HepG2 (cell line): ENCODE data around the gene CEACAM18. TPM values are rescaled to one million over a fixed set of nuclear protein-coding genes. Genes with fewer than 3 reads are reported as not detected.

Source experiments
- ATAC-seq: fragments of 200-7000 bp; cut with Tn5 transposase; 3 replicates; pipeline ENCODE4 v1.9.1; 2020; ENCODE audit warnings: mild to moderate bottlenecking, moderate library complexity
- BruUV-seq: library from RNA; stranded (reverse); fragments of 400-500 nt; replicated peaks from 2 replicates; lab custom pipeline; 2021; lab: Mats Ljungman, UMichigan
- CTCF ChIA-PET: fragments of 300-600 bp; formaldehyde crosslinking; extraction: SDS; loops from one replicate; lab custom pipeline; 2021; ENCODE audit warnings: low total read pairs, inconsistent platforms, low intra/inter-chr PET ratio; lab: Yijun Ruan, JAX
- POLR2A ChIA-PET: fragments of 350-600 bp; sonication (Branson Sonifier 250); formaldehyde crosslinking; loops from one replicate; lab custom pipeline; 2020; ENCODE audit warnings: antibody characterized with exemption, inconsistent platforms; lab: Yijun Ruan, JAX
- DNase-seq: peaks from one replicate; pipeline ENCODE4 v3.0.0-alpha.2; 2015; ENCODE audit warnings: low spot score
- FAIRE-seq: peaks from 3 replicates; lab custom pipeline; 2011; peaks lifted over from hg19 to GRCh38; lab: Jason Lieb, UNC
- H2AFZ ChIP-seq: one replicate; pipeline ENCODE4 v1.6.1; 2011; ENCODE audit warnings: low read length, inconsistent platforms
- H3K27ac ChIP-seq: fragments of 300-600 bp; 3 replicates; pipeline ENCODE4 v1.8.0; 2011; ENCODE audit warnings: mixed run types, mild to moderate bottlenecking, mixed read lengths, low read length, inconsistent platforms; ENCODE audit not compliant: insufficient read depth; ENCODE audit errors: extremely low read length
- H3K27me3 ChIP-seq, 2 experiments: fragments of 200-600 bp in 1 of 2; 2 replicates in 1 of 2; 3 replicates in 1 of 2; pipeline versions ENCODE4 v1.6.0 to v1.8.0; 2011; ENCODE audit warnings: low read length in 2 of 2, mild to moderate bottlenecking in 2 of 2, moderate library complexity in 2 of 2, inconsistent platforms in 1 of 2; ENCODE audit not compliant: insufficient read depth in 2 of 2, control insufficient read depth in 1 of 2
- H3K36me3 ChIP-seq, 2 experiments: fragments of 200-600 bp in 1 of 2; replicated peaks in 1 of 2; 2 replicates in 1 of 2; 3 replicates in 1 of 2; pipeline versions ENCODE4 v1.5.1 to v1.8.0; 2011; ENCODE audit warnings: low read length in 2 of 2, inconsistent platforms in 1 of 2; ENCODE audit not compliant: insufficient read depth in 2 of 2, control insufficient read depth in 1 of 2
- H3K4me1 ChIP-seq: 2 replicates; pipeline ENCODE4 v1.5.1; 2012; ENCODE audit warnings: low read length, inconsistent platforms; ENCODE audit not compliant: insufficient read depth
- H3K4me2 ChIP-seq: 2 replicates; pipeline ENCODE4 v1.6.0; 2011; ENCODE audit warnings: low read depth, low read length, inconsistent platforms
- H3K4me3 ChIP-seq, 3 experiments: fragments of 200-600 bp in 1 of 3; sonication (generic), shearing (Covaris generic) in 1 of 3; replicated peaks in 1 of 3; 2 replicates each; pipeline ENCODE4 v1.5.1; 2011 to 2016; ENCODE audit warnings: low read length in 3 of 3, inconsistent platforms in 2 of 3, low read depth in 2 of 3, mild to moderate bottlenecking in 2 of 3, control low read depth in 1 of 3, mixed read lengths in 1 of 3; ENCODE audit not compliant: insufficient read depth in 1 of 3
- H3K79me2 ChIP-seq: one replicate; pipeline ENCODE4 v1.6.1; 2011; ENCODE audit warnings: low read length, inconsistent platforms; ENCODE audit not compliant: insufficient read depth
- H3K9ac ChIP-seq: 2 replicates; pipeline ENCODE4 v1.6.0; 2011; ENCODE audit warnings: mild to moderate bottlenecking, low read depth, low read length, inconsistent platforms; ENCODE audit not compliant: insufficient read depth
- H3K9me3 ChIP-seq: 2 replicates; pipeline ENCODE4 v1.5.1; 2012; ENCODE audit warnings: mild to moderate bottlenecking, low read length
- H4K20me1 ChIP-seq: 2 replicates; pipeline ENCODE4 v1.6.0; 2011; ENCODE audit warnings: inconsistent platforms, mild to moderate bottlenecking, low read length, moderate library complexity; ENCODE audit not compliant: insufficient read depth
- ISX ChIP-seq: sonication (generic); formaldehyde crosslinking; conservative IDR thresholded peaks from 2 replicates; pipeline ENCODE4 v1.5.0; 2020; ENCODE audit warnings: missing genetic modification reagents
- KLF6 ChIP-seq: IDR thresholded peaks from 2 replicates; pipeline ENCODE4 v1.8.0; 2016; ENCODE audit warnings: missing biosample characterization, missing genetic modification reagents
- MED1 ChIP-seq: sonication (generic); formaldehyde crosslinking; IDR thresholded peaks from 2 replicates; pipeline ENCODE4 v1.4.0; 2020; ENCODE audit warnings: missing genetic modification reagents
- MIER3 ChIP-seq: IDR thresholded peaks from 2 replicates; pipeline ENCODE4 v1.6.1; 2016; ENCODE audit warnings: missing compliant biosample characterization, borderline replicate concordance
- PPARG ChIP-seq: conservative IDR thresholded peaks from 2 replicates; pipeline ENCODE4 v1.6.1; 2016; ENCODE audit warnings: missing biosample characterization, missing genetic modification reagents
- SETDB1 ChIP-seq: sonication (generic); formaldehyde crosslinking; IDR thresholded peaks from 2 replicates; pipeline ENCODE4 v1.5.1; 2020; ENCODE audit warnings: missing genetic modification reagents, mild to moderate bottlenecking, borderline replicate concordance
- SIX1 ChIP-seq: sonication (generic); formaldehyde crosslinking; IDR thresholded peaks from 2 replicates; pipeline ENCODE4 v1.4.0; 2020; ENCODE audit warnings: missing genetic modification reagents, borderline replicate concordance
- SRSF4 ChIP-seq: fragments of 200-400 bp; formaldehyde crosslinking; IDR thresholded peaks from one replicate; pipeline ENCODE4 v1.6.1; 2018; ENCODE audit warnings: mild to moderate bottlenecking, low read depth, low read length, moderate library complexity; ENCODE audit not compliant: poor library complexity, severe bottlenecking
- TCF12 ChIP-seq, 2 experiments: fragments of 450-650 bp in 1 of 2; sonication (generic) in 1 of 2; formaldehyde crosslinking in 1 of 2; IDR thresholded peaks; 2 replicates each; pipeline versions ENCODE4 v1.6.1 to v1.8.0; 2017 to 2022; ENCODE audit warnings: antibody characterized with exemption in 1 of 2, mild to moderate bottlenecking in 1 of 2, missing genetic modification reagents in 1 of 2, moderate library complexity in 1 of 2
- ZC3H13 ChIP-seq: sonication (generic); formaldehyde crosslinking; IDR thresholded peaks from 2 replicates; pipeline ENCODE4 v1.8.1; 2023; ENCODE audit warnings: mild to moderate bottlenecking, missing genetic modification reagents, moderate library complexity
- ZNF235 ChIP-seq: sonication (generic); formaldehyde crosslinking; IDR thresholded peaks from 2 replicates; pipeline ENCODE4 v1.8.1; 2023; ENCODE audit warnings: mild to moderate bottlenecking, missing genetic modification reagents, borderline replicate concordance
- ZNF331 ChIP-seq: sonication (generic); formaldehyde crosslinking; IDR thresholded peaks from 2 replicates; pipeline ENCODE4 v1.4.0; 2020; ENCODE audit warnings: missing genetic modification reagents
- ZNF709 ChIP-seq: sonication (generic); formaldehyde crosslinking; IDR thresholded peaks from 2 replicates; pipeline ENCODE4 v1.5.0; 2020; ENCODE audit warnings: mild to moderate bottlenecking, missing genetic modification reagents
- ZNF720 ChIP-seq: sonication (generic); formaldehyde crosslinking; IDR thresholded peaks from 2 replicates; pipeline ENCODE4 v1.4.0; 2020; ENCODE audit warnings: missing genetic modification reagents
- WGBS: methylation state at CpG from one replicate; pipeline ENCODE4 v1.1.6; 2017; ENCODE audit warnings: low lambda C conversion rate; 5-methylcytosine and 5-hydroxymethylcytosine counted together
- in situ Hi-C: cut with HindIII; loops from 2 replicates; pipeline ENCODE4 v1.10.0; 2017; ENCODE audit warnings: low pct_unique_long_range_greater_than_20kb; ENCODE audit not compliant: extremely low pct_ligation_motif_present
- intact Hi-C: fragments of 100-400 bp; cut with micrococcal nuclease; formaldehyde crosslinking; loops from one replicate; pipeline ENCODE4 v1.10.0; 2022; ENCODE audit not compliant: unreplicated experiment
- polyA plus RNA-seq, 8 experiments: library from polyadenylated mRNA; depleted of rRNA in 3 of 8; stranded (reverse) in 7 of 8; unstranded in 1 of 8; fragments of >200 nt; fragmentation: Illumina TruSeq in 4 of 8; extraction: Trizol in 4 of 8; gene quantifications; 2 replicates each; pipeline versions ENCODE4 v1.2.1 to v1.2.3, GENCODE V29; 2011 to 2016; ENCODE audit warnings: low read depth in 4 of 8, missing spikeins in 1 of 8, mixed read lengths in 1 of 8; ENCODE audit not compliant: insufficient read depth in 1 of 8
- total RNA-seq, 5 experiments: library from RNA; depleted of rRNA; stranded (reverse); fragments of >200 nt; fragmentation: Illumina TruSeq; extraction: Trizol; gene quantifications; 2 replicates each; pipeline ENCODE4 v1.2.3, GENCODE V29; 2016; ENCODE audit warnings: low read depth in 1 of 5
- TF ChIP-seq, protein P1 (sequence below): sonication (generic); formaldehyde crosslinking; IDR thresholded peaks from 2 replicates; pipeline ENCODE4 v1.5.0; 2020; ENCODE audit warnings: missing genetic modification reagents, mild to moderate bottlenecking, borderline replicate concordance
- TF ChIP-seq, protein P2 (sequence below): sonication (generic); formaldehyde crosslinking; IDR thresholded peaks from 2 replicates; pipeline ENCODE4 v1.8.0; 2022; ENCODE audit warnings: missing genetic modification reagents, mild to moderate bottlenecking, borderline replicate concordance
- TF ChIP-seq, protein P3 (sequence below): sonication (generic); formaldehyde crosslinking; IDR thresholded peaks from 2 replicates; pipeline ENCODE4 v1.8.1; 2023; ENCODE audit warnings: missing genetic modification reagents, inconsistent platforms, borderline replicate concordance

CEACAM18 gene
- total and polyA plus RNA-seq, 2 of the 13 experiments (the other 11 are each of a cell fraction or from before 2014, with no cell fraction given), result not detected

DNA sequence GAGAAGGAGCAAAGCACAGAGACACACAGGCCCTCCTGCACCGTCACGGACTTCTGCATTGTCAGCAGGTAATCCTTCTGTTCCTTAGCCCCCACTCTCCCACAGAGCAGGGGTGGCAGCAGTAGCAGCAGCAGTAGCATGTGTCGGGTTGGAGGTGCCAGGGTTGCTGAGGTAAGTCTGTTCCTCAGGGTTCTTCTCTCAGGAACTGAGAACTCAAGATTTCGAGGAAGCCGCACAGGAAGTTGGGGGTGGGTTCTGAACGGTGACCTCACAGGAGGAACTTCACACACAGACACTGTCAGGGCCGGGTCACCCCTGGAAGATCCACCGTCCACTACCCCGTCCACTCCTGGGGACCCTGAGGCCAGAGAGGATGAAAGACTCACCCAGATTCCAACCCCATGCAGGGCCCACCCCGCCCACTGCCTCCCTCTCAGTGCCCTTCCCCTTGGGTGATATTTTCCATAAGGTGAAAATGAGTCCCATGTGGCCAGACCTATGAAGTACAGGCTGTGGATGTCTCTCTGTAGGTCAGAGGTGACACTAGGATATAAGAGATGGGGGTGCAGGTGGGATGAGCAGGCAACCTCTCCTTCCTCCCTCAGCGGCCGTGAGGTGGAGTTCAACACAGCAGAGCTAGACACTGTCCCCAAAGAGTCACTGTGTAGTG, 23.4 kb downstream of the CEACAM18 start, which contains the start of gene SIGLEC12:
TSS of gene SIGLEC12 (minus strand) at position 207 of the 670 bp plus-strand sequence. CDS start at position 140, 67 bp downstream.
- CTCF ChIA-PET, result no interaction called here
- in situ Hi-C loops, result no loop called here
- POLR2A ChIA-PET, result no interaction called here

More for the DNA sequence above, 23.4 kb downstream of the CEACAM18 start, which contains the start of gene SIGLEC12:
- no peak within 1 kb of the TSS for H3K4me2 ChIP-seq
- no peaks in the 10 kb centered on the region for H3K9me3 ChIP-seq
- H3K27me3 ChIP-seq, result peaks cover 0 to 7% of the 10 kb centered on the region in 2 experiments; a peak in 1 of 5 replicates
- H3K4me3 ChIP-seq, result no peak within 1 kb of the TSS
- no peaks in the 10 kb centered on the region for H4K20me1 ChIP-seq
- 0% methylated on average over 2 of the region's 12 CpGs for WGBS
- H3K36me3 ChIP-seq, result no peaks in the 10 kb centered on the region
- no peak within 1 kb of the TSS for H2AFZ ChIP-seq
- no peaks in the 10 kb centered on the region for H3K79me2 ChIP-seq
- intact Hi-C loops, result no loop called here
- no peak within 1 kb of the TSS for H3K27ac ChIP-seq
- DNase-seq, result no peak
- no peak within 1 kb of the TSS for H3K9ac ChIP-seq
- no peak for ATAC-seq
- BruUV-seq, result no TSS peak
- H3K4me1 ChIP-seq, result no peaks in the 10 kb centered on the region
- TF ChIP-seq PPARG (no peak), SIX1 (CRISPR knock-in tag) (no peak), ZNF720 (CRISPR knock-in tag) (no peak), ZNF709 (CRISPR knock-in tag) (no peak), ZC3H13 (CRISPR knock-in tag) (no peak), MED1 (CRISPR knock-in tag) (no peak), ISX (no peak), MIER3 (CRISPR knock-in tag) (no peak), ZNF331 (no peak), TCF12 (IDR thresholded peaks at IDR 0.05) (no peak), TCF12 (CRISPR knock-in tag; IDR thresholded peaks at IDR 0.05) (no peak), ZNF235 (no peak), SRSF4 (no peak), SETDB1 (no peak), KLF6 (no peak)
- TF ChIP-seq, protein P1, sequence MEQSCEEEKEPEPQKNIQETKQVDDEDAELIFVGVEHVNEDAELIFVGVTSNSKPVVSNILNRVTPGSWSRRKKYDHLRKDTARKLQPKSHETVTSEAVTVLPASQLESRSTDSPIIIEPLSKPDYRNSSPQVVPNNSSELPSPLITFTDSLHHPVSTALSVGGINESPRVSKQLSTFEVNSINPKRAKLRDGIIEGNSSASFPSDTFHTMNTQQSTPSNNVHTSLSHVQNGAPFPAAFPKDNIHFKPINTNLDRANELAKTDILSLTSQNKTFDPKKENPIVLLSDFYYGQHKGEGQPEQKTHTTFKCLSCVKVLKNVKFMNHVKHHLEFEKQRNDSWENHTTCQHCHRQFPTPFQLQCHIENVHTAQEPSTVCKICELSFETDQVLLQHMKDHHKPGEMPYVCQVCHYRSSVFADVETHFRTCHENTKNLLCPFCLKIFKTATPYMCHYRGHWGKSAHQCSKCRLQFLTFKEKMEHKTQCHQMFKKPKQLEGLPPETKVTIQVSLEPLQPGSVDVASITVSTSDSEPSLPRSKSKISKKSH (CRISPR knock-in tag), result no peak
- TF ChIP-seq, protein P2, sequence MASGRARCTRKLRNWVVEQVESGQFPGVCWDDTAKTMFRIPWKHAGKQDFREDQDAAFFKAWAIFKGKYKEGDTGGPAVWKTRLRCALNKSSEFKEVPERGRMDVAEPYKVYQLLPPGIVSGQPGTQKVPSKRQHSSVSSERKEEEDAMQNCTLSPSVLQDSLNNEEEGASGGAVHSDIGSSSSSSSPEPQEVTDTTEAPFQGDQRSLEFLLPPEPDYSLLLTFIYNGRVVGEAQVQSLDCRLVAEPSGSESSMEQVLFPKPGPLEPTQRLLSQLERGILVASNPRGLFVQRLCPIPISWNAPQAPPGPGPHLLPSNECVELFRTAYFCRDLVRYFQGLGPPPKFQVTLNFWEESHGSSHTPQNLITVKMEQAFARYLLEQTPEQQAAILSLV (CRISPR knock-in tag), result no peak
- TF ChIP-seq, protein P3, sequence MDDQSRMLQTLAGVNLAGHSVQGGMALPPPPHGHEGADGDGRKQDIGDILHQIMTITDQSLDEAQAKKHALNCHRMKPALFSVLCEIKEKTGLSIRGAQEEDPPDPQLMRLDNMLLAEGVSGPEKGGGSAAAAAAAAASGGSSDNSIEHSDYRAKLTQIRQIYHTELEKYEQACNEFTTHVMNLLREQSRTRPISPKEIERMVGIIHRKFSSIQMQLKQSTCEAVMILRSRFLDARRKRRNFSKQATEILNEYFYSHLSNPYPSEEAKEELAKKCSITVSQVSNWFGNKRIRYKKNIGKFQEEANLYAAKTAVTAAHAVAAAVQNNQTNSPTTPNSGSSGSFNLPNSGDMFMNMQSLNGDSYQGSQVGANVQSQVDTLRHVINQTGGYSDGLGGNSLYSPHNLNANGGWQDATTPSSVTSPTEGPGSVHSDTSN (CRISPR knock-in tag), result no peak
- no peak for FAIRE-seq
